CD4-positive, alpha-beta T cell treated with Interleukin-6 at 100 ng/mL for 8 hours (primary cell): Measurements from ENCODE around the gene MYO1D.
"Not testable (repeated sequence)": the region's sequence is repeated elsewhere in the genome, so short reads cannot be mapped to it uniquely, and the experiment has no call there.

ENCODE experiments used
- DNase-seq: peaks from one replicate; pipeline ENCODE4 v3.0.0-alpha.2; 2020; ENCODE audit warnings: mixed read lengths, low spot score

The MYO1D gene

DNA sequence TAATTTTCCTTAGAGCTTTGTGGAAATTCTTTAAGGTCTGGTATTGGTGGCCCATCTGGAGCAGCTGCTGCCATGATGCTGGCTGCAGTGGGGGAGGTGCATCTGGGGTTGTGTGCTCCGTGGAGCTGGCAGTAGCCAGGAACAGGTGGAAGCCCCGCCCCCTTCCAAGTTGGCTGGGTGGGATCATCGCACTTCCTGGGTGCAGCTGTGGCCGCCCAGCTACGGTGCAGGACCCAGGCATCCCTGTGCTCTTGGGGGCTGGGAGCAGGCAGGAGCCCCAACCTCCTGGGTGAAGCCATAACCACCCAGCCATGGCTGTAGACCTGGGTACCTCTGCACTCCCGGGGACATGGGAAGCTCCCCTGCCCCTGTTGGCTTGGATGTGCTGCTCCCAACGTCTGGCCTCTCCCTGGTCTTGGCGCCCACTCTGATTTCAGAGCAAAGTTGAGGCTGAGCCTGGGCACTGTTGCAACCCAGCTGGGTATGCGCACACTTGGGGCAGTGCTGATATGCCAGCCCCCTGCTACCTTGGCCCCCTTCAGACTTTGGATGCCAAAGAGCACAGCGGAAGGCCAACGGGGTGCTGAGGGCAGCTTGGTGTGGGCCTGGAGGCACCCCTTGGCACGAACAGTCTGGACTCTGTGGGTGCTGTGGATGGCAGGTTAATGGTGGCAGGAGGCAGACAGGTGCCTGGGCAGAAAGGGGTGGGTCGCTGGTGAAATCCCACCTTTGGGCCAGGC lies 145.2 kb downstream of the MYO1D start:
- DNase-seq = no peak

DNA sequence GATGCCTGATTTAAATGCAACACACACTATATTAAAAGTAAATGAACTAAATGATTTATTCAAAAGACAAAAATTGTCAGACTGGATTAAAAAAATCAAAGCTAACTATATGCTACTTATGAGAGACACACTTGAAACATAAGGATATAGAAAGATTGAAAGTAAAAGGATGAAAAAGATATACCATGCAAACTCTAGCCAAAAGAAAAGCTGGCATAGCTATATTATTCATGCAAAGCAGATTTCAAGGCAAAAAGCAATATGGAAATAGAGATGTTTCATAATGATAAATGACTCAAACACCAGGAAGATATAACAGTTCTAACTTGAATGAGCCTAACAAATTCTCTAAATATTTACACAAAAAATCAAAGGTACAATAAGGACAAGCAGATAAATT lies 149.2 kb downstream of the MYO1D start:
- DNase-seq = no peak

DNA sequence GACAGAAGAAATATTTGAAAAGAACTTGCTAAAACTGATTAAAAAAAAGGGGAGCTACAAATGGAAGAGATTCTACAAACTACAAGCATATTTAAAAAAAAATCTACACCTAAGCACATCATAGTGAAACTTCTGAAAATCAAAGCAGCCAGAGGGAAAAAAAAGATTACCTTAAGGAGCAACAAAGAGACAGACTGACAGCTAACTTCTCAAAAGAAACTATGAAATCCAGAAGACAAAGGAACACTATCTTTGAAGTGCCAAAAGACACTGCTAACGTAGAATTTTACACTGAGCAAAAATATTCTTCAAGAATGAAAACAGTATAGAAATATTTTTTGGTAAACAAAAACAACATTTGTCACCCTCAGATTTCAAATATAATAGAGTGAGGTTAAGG lies 151.2 kb downstream of the MYO1D start:
- no peak for DNase-seq

DNA sequence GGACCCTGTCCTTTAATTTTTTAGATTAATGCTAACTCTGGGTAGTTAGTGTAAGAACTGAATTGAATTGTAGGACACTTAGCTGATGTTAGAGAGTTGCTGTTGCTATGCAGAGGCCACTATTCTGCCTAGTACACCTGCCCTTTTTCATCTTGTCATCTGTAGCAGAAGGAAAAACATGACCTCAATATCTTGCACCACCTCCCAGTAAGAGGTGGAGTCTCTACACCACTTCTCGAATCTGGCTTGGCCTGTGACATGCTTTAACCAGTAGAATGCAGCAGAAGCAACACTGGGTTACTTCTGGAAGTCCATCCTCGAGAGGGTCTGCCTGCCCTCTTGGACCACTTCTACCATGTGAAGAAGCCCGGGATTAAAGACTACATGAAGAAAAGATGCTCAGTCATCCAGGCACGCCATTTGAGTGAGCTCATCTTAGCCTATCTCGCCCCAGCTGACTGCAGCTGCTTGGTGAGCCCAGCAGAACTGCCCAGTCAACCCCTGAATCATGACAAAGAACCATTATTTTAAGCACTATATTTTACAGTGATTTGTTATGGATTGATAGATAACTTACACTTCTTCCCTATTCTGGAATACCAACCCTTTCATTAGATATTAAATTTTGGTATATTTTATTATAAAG lies 153.5 kb downstream of the MYO1D start:
- DNase-seq = no peak

DNA sequence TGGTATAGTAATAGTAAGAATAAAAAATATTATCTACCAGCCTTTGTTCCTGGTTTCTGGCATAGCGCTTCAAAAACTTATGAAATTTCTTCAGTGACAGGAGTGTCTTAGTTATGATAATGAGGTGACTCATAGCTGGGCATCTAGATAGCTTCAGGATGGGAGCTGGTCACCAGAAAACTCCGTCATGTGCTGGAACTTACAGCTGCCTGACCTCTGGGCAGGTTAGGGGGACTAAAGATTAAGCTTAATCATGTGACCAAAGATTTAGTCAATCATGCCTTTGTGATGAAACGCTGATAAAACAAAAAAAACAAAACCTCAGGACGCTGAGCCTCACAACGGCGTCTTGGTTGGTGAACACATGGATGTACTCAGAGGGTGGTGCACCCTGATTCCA lies 154.2 kb downstream of the MYO1D start:
- DNase-seq = no peak

DNA sequence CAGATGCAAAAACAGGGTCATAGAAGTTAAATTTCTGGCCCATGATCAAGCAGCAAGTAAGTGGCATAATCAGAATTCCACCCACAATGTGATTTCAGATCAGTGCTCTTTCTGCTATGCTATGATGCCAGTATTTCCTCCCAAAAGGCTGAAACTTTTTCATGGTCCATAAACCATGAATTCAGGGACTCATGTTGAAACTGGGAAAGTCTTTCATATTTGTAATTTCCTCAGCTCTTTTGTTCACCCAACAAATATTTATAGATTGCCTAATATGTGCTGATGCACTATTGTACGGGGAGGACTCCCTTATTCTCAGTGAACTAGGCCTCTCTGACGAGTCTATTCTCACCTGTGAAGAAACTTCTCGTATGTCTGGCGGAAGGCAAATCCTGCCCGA lies 156.3 kb downstream of the MYO1D start:
- DNase-seq = no peak

DNA sequence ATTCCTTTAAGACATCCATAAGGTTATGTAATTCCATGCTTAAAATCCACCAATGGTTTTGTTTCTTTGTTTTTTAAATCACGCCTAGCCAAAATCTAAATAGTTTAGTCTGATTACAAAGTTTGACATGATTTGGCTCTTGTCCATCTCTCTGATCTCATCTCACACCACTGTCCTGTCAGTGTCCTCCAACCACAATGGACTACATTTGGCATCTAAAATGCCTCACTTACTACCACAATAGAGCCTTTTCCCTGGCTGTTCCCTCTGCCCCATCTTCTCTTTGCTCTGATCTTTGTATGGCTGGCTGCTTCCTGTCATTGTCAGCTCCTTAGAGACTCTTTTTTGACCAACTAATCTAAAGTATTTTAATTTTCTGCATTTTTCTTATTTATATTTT lies 157.2 kb downstream of the MYO1D start:
- no peak for DNase-seq

DNA sequence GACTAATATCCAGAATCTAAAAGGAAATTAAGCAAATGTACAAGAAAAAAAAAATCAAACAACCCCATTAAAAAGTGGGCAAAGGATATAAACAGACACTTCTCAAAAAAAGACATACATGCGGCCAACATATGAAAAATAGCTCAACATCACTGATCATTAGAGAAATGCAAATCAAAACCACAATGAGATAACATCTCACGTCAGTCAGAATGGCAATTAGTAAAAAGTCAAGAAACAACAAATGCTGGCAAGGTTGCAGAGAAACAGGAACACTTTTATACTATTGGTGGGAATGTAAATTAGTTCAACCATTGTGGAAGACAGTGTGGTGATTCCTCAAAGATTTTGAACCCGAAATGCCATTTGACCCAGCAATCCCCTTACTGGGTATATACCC lies 162.0 kb downstream of the MYO1D start:
- DNase-seq = not testable (repeated sequence)

DNA sequence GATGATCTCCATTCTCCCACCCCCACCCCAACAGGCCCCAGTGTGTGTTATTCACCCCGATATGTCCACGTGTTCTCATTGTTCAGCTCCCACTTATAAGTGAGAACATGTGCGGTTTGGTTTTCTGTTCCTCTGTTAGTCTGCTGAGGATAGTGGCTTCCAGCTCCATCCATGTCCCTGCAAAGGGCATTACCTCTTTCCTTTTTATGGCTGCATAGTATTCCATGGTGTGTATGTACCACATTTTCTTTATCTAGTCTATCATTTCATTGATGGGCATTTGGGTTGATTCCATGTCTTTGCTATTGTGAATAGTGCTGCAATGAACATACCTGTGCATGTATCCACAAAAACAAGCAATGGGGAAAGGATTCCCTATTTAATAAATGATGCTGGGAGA lies 162.7 kb downstream of the MYO1D start:
- DNase-seq = not testable (repeated sequence)

DNA sequence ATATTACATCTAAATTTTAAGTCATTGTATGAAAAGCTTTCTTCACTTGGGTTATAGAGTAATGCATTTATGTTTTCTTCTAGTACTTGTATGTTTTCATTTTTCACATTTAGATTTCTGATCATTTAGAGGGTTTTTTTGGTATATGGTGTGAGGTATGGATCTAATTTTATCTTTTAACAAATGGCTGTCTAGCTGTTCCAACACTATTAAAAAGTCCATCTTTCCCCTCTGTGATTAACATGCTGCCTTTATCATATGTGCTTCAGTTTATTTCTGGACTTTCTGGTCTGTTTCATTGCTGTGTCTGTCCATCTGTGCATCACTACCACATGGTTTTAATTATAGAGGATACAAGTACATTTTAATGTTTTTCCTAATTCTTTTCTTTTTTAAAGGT lies 163.8 kb downstream of the MYO1D start:
- no peak for DNase-seq

DNA sequence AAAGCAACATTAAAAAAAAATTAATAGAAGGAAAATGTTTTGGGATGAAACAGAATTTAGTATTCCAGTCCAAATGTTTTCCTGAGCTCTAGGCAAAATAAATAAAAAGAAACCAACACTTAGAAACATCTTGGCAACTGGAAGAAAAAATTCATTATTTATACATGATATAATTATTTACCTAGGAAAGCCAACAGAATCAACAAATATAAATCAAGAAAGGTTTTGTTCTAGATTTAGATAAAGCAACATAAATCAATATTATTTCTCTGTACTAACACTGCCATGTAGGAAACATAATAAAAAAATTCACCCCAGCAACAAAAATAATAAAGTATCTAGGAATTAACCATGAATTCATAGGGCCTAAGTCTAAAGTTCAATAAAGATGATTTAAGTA lies 167.4 kb downstream of the MYO1D start:
- no peak for DNase-seq

DNA sequence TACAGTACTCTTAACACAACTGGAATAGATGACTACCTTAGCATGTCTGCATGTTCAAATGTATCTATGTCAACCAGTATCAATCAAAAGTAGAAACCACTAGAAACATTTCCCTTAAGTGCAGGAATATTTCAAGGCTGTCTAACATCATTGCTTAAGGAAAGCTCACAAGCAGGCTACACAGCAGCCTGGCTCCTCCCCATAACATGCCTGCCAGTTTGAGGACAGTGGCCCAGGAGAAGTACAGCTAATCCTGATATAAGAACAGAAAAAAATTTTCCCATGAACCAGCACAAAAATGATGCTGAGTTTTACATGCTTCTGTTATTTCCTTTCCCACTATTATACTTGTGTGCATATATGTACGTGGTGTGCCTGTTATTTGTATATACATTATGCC lies 175.1 kb downstream of the MYO1D start:
- no peak for DNase-seq

DNA sequence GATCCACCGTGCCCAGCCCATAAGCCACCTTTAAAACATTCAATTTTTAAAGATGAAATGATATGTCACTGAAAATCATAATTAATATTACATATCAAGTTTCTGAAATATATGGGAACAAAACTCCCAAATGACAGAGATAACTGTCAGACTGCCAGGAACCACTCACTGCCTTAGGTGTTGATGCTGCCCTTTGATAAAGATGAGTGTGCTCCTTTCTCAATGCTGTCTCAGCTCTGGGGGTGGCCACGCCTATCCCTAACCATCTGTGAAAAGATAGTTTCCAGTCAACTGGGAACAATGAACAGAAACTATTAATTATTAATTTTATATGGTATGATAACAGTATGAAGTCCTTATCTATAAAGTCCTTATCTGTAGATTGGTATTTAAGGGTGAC lies 177.7 kb downstream of the MYO1D start:
- DNase-seq = no peak

DNA sequence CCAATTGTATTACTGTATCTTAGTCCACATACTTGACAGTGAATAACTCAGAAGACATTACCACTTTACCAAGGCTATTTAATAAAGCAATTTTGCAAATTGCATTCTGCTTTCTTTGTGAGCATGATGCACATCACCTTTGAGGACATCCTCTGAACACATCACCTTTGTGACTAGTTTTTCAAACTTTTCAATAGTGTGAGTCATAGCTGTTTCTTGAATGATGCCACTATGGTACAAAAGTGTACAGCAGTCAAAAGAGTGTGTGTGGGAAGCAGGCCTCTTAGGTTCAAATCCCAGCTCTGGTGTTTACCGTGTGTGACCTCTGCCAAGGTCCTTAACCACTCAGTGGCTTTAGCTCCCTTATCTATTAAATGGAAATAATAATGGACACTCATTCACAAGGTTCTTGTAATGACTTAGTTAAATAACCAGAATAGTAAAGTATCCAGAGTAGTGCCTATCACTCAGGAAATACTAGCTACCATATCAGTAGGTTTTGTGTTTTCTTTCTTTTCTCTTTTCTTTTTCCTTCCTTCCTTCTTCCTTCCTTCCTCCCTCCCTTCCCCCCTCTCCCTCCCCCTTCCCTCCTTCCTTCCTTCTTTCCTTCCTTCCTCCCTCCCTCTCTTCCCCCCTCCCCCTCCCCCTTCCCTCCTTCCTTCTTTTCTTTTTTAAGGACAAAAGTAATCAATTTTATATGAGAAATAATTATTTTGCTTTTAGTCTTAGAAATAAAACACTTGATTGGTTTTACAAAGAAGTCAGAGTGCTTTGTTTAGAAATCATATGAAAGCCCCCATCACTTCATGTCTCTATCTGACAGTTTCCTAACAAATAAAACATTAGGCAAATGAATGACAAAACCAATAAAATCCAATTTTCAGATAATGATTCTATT lies 178.9 kb downstream of the MYO1D start:
- no peak for DNase-seq

DNA sequence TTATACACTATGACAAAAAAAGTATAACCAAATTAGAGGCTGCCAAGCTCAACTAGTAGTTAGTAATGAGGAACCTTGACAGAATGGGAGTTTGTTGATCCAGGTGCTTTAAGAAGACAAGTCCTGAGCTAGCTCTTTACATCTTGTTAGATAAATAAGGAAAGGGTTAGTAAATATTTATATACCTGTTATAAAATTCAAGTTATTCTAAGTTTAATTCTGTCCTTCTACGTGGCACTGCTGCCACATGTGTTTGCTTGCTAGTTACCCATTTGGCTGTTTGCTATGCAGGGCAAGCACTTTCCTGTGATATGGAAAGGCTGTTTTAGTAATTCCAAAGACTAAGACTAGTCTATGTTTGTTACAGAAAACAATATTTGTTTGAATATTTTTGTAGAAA lies 180.5 kb downstream of the MYO1D start:
- DNase-seq = no peak

DNA sequence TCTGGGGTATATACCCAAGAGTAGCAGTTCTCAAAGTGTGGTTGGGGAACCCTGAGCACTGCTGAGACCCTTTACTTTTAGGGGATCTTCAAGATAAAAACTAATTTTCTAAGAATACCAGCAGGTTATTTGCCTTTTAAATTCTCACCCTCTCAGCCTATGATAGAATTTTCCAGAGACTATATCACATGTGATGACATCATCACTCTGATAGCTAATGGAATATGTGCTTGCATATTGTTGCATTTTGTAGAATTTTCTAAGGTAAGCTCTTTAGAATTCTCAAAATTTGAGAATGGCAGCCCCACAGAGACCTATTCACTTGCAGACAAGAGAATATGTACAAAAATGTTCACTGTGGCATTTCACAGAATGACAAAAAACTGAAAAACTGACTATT lies 181.1 kb downstream of the MYO1D start:
- DNase-seq = no peak

DNA sequence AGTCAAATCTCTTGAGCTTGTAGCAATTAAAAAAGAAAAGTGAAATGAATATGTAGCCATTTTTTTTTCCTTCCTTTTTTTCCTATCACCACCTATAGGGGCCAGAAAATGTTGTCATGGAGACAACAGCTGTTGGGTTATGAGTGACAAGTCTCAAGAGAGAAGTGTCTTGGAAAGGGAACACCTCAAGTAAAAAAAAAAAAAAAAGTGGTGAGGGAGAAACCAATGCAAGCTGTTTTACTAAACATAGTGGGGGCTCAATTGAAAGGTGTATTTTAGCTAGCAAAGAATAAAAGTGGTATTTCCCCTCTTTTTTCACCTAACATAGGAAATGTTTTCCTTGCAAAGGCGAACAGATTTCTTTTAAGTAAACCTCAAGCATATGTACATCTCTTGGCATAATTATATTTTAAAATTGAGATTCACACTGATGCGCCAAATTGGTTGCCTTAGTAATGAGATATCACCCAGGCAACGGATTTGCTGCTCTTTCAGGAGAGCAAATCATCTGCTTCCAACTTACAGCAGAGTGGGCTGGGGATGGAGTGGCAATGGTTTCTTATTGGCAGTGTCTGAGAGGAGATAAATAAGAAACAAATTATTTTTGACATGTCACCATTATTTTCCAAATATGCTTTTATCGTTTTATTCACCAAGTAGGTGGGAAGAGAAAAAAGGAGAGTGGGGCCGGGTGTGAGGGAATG lies 183.6 kb downstream of the MYO1D start:
- DNase-seq = no peak

DNA sequence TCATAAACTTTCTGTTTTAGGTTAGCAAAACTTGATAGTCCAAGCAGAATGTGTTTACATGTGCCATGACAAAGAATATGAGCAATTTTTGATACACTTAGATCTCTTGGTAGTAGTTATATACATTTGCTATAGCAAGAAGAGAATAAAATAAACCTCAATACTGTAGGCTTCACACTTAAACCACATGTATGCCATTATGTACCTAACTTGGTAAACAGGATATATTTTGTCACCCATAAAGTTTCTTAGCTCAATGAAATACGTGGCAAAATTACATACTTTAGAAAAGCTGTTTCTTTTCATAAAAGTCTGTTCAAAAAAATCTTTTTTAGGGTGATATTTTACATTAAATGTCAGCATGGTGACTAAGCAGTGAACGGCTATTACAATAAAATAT lies 184.7 kb downstream of the MYO1D start:
- DNase-seq = no peak

DNA sequence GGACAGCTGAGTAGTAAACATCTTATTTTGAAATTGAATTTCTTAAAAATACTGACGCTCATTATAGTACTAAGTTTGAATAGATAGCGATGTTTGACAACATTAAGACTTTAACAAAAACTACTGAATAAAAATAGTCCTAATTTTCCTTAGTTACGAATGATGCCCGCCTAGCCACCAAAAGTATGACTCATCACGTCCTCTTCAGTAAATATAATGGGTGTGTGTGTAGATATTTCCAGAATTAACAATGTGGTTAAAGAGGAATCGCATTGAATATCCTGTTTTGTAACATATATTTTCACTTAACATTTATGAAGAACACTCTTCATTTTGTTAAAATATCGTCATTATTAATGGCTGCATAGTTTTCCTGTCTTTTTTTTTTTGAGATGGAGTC lies 187.6 kb downstream of the MYO1D start:
- no peak for DNase-seq

DNA sequence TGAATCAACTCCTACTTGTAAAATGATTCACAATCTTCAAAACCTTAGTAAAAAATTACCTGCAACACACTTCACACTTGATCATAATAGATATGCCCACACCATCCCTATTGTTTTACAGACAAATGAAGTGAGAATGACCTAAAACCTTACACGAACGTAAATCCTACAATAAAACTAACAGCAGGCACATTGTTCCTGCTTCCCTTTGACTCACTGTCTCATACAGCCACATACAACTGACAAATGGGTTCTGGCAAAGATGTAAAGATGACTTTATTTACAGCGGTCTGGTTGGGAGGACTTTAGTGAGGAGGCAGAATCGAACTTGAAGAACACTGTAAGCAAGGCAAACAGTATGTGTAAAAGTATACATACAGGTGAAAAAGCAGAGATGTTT lies 188.7 kb downstream of the MYO1D start:
- no peak for DNase-seq

DNA sequence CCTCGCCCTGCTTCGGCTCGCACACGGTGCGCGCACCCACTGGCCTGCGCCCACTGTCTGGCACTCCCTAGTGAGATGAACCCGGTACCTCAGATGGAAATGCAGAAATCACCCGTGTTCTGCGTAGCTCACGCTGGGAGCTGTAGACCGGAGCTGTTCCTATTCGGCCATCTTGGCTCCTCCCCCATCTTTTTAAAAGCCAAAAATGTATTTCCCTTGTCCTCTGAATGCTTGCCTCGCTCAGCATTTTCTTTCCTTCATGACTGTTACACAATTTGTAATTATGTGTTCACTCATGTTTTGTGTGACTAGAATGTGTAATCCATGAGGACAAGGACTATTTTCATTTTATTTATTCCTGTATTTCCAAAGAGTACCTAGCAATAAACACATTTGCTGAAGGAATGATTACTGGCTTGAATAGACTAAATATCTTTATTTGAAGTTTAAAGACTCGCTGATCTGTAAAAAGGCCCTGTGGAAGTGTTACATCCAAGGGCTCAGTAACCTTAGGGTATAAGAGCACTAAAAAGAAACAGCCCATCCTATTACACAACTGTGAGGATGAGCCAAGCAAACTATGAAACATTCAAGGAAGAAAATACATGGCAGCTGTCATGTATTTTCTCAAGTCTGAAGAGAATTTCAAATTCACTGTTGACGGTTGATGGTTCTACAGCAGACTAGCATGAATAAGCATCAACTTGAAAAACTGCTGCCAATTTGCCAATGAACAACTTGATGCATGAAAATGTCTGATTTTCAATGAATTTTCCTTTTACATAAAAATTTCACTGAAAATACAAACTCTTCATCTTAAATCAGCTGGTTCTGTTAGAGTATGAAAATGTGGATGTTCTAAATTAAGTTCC lies 192.6 kb downstream of the MYO1D start:
- DNase-seq = no peak
